Neural cell (in vitro differentiated cells): ENCODE data around the gene ASB18. TPM values are rescaled to one million over a fixed set of nuclear protein-coding genes. Genes with fewer than 3 reads are reported as not detected.

Source experiments
- H2AFZ ChIP-seq: fragments of 200-600, 300-800 bp; sonication (generic), shearing (Covaris generic); 2 replicates; pipeline ENCODE4 v1.6.0; 2014; ENCODE audit warnings: low read depth, mild to moderate bottlenecking, antibody characterized with exemption, low read length, moderate library complexity
- H3F3A ChIP-seq: fragments of 200-600 bp; shearing (Covaris generic); 2 replicates; pipeline ENCODE4 v1.6.1; 2016; ENCODE audit warnings: mild to moderate bottlenecking, moderate library complexity, mixed read lengths, antibody characterized with exemption, low read length; ENCODE audit not compliant: insufficient read depth, poor library complexity, severe bottlenecking
- H3K27ac ChIP-seq: fragments of 200-600, 300-800 bp; sonication (generic), shearing (Covaris generic); 2 replicates; pipeline ENCODE4 v1.5.1; 2014; ENCODE audit warnings: mild to moderate bottlenecking, low read length, moderate library complexity
- H3K27me3 ChIP-seq: fragments of 300-800, 200-600 bp; sonication (generic), shearing (Covaris generic); 2 replicates; pipeline ENCODE4 v1.6.0; 2014; ENCODE audit warnings: mild to moderate bottlenecking, low read depth, low read length, moderate library complexity; ENCODE audit not compliant: insufficient read depth
- H3K36me3 ChIP-seq: fragments of 300-800, 200-600 bp; sonication (generic), shearing (Covaris generic); 2 replicates; pipeline ENCODE4 v1.5.1; 2014; ENCODE audit warnings: mild to moderate bottlenecking, antibody characterized with exemption, low read length, moderate library complexity; ENCODE audit not compliant: insufficient read depth
- H3K4me2 ChIP-seq: fragments of 300-800, 200-600 bp; sonication (generic), shearing (Covaris generic); 2 replicates; pipeline ENCODE4 v1.6.0; 2014; ENCODE audit warnings: mild to moderate bottlenecking, low read length
- H3K4me3 ChIP-seq: fragments of 300-800, 200-600 bp; sonication (generic), shearing (Covaris generic); 2 replicates; pipeline ENCODE4 v1.5.1; 2014; ENCODE audit warnings: mild to moderate bottlenecking, low read length, moderate library complexity
- H3K79me2 ChIP-seq: fragments of 200-600 bp; shearing (Covaris generic); replicated peaks from 2 replicates; pipeline ENCODE4 v1.6.0; 2014; ENCODE audit warnings: mild to moderate bottlenecking, low read length, moderate library complexity; ENCODE audit not compliant: insufficient read depth
- H3K9ac ChIP-seq: fragments of 300-800, 200-600 bp; sonication (generic), shearing (Covaris generic); 2 replicates; pipeline ENCODE4 v1.6.1; 2016; ENCODE audit warnings: mild to moderate bottlenecking, low read length, mixed read lengths
- H3K9me2 ChIP-seq: fragments of 200-600 bp; shearing (Covaris generic); 2 replicates; pipeline ENCODE4 v1.6.1; 2016; ENCODE audit warnings: mild to moderate bottlenecking, low read length, mixed read lengths; ENCODE audit not compliant: insufficient read depth
- H3K9me3 ChIP-seq: fragments of 200-600, 300-800 bp; sonication (generic), shearing (Covaris generic); 2 replicates; pipeline ENCODE4 v1.6.1; 2016; ENCODE audit warnings: mild to moderate bottlenecking, mixed run types, low read length, moderate library complexity, mixed read lengths
- H4K20me1 ChIP-seq: fragments of 200-600 bp; shearing (Covaris generic); 2 replicates; pipeline ENCODE4 v1.6.1; 2016; ENCODE audit warnings: mild to moderate bottlenecking, mixed run types; ENCODE audit not compliant: insufficient read depth
- EP300 ChIP-seq: fragments of 450-650 bp; conservative IDR thresholded peaks from 2 replicates; pipeline ENCODE4 v1.6.1; 2014; ENCODE audit warnings: antibody characterized with exemption, mild to moderate bottlenecking, moderate library complexity; ENCODE audit not compliant: poor library complexity, severe bottlenecking
- EZH2 ChIP-seq: fragments of 200-600, 300-800 bp; shearing (Covaris generic), sonication (generic); IDR thresholded peaks from 2 replicates; pipeline ENCODE4 v1.6.1; 2014; ENCODE audit warnings: antibody characterized with exemption, low read length, borderline replicate concordance, mild to moderate bottlenecking; ENCODE audit not compliant: insufficient read depth, poor library complexity, severe bottlenecking
- MXI1 ChIP-seq: fragments of 450-650 bp; conservative IDR thresholded peaks from 2 replicates; pipeline ENCODE4 v1.6.1; 2014; ENCODE audit warnings: antibody characterized with exemption, mild to moderate bottlenecking; ENCODE audit not compliant: poor library complexity, severe bottlenecking
- POLR2AphosphoS5 ChIP-seq: IDR thresholded peaks from 2 replicates; pipeline ENCODE4 v1.6.1; 2012
- RAD21 ChIP-seq: fragments of 450-650 bp; conservative IDR thresholded peaks from 2 replicates; pipeline ENCODE4 v1.6.1; 2014; ENCODE audit warnings: antibody characterized with exemption, mild to moderate bottlenecking, moderate library complexity
- SMC3 ChIP-seq: fragments of 450-650 bp; conservative IDR thresholded peaks from 2 replicates; pipeline ENCODE4 v1.6.1; 2014; ENCODE audit warnings: antibody characterized with exemption, mild to moderate bottlenecking, moderate library complexity; ENCODE audit not compliant: poor library complexity
- TAF1 ChIP-seq: IDR thresholded peaks from 2 replicates; pipeline ENCODE4 v1.6.1; 2012; ENCODE audit warnings: low read depth
- polyA plus RNA-seq: library from polyadenylated mRNA; depleted of rRNA; stranded (reverse); fragments of >200 nt; gene quantifications from 2 replicates; pipeline ENCODE4 v1.2.3, GENCODE V29; 2014
- TF ChIP-seq, protein P1 (sequence below): fragments of 450-650 bp; IDR thresholded peaks from 2 replicates; pipeline ENCODE4 v1.5.1; 2014; ENCODE audit warnings: antibody characterized with exemption, mild to moderate bottlenecking, moderate library complexity; ENCODE audit not compliant: poor library complexity, severe bottlenecking
- TF ChIP-seq, protein P2 (sequence below): IDR thresholded peaks from 2 replicates; pipeline ENCODE4 v1.6.1; 2012; ENCODE audit warnings: borderline replicate concordance

ASB18 gene
- polyA plus RNA-seq, 1 donor from 2014 or later = not detected

DNA sequence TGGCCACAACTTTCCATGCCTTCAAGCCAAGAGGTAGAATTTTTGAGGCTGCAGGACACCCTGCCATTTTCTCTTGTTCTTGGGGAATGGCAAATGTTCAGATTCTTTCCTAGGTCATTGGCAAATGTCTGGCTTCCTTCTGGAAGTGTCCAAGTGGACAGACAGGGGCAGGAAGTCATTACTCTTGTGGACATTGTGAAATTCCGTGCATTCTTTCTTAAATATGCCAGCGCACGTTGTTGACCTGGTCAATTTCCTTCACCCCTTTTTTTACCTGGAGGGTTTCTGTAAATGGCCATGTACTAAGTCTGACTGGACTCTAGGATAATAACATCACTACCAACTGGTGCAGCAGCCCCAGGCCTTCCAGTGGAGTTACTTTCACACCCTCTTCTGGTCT lies 13.9 kb downstream of the ASB18 start:
- H4K20me1 ChIP-seq = no peaks in the 10 kb centered on the region
- no peaks in the 10 kb centered on the region for H3K9me3 ChIP-seq

DNA sequence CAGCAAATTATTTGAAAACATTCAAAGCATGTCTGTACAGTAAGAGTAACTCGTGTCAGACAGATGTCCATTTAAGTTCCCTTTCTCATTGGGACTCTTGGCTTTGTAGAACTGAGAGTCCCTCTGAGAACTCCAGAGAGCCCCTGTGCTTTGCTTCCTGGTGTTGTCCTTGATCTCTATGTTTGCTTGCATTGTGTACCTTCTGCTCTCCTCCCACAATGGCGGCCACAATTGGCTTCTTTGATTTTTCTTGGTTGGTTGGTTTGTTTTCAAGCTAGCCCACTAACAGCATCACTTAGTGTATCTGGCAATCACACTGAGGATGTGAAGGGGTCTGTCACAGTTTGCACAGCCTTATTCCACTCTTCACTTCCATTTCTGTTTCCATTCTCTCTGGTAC lies 15.1 kb downstream of the ASB18 start:
- H2AFZ ChIP-seq = no peak overlapping the region
- no peaks in the 10 kb centered on the region for H3K36me3 ChIP-seq
- no peak overlapping the region for H3K4me2 ChIP-seq
- H4K20me1 ChIP-seq = no peaks in the 10 kb centered on the region
- TF ChIP-seq POLR2AphosphoS5 = no peak
- no peak for TF ChIP-seq TAF1
- TF ChIP-seq, protein P1, sequence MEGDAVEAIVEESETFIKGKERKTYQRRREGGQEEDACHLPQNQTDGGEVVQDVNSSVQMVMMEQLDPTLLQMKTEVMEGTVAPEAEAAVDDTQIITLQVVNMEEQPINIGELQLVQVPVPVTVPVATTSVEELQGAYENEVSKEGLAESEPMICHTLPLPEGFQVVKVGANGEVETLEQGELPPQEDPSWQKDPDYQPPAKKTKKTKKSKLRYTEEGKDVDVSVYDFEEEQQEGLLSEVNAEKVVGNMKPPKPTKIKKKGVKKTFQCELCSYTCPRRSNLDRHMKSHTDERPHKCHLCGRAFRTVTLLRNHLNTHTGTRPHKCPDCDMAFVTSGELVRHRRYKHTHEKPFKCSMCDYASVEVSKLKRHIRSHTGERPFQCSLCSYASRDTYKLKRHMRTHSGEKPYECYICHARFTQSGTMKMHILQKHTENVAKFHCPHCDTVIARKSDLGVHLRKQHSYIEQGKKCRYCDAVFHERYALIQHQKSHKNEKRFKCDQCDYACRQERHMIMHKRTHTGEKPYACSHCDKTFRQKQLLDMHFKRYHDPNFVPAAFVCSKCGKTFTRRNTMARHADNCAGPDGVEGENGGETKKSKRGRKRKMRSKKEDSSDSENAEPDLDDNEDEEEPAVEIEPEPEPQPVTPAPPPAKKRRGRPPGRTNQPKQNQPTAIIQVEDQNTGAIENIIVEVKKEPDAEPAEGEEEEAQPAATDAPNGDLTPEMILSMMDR = no peak
- TF ChIP-seq RAD21 = no peak
- TF ChIP-seq EZH2 = no peak
- TF ChIP-seq EP300 = no peak
- no peak for TF ChIP-seq SMC3
- TF ChIP-seq, protein P2, sequence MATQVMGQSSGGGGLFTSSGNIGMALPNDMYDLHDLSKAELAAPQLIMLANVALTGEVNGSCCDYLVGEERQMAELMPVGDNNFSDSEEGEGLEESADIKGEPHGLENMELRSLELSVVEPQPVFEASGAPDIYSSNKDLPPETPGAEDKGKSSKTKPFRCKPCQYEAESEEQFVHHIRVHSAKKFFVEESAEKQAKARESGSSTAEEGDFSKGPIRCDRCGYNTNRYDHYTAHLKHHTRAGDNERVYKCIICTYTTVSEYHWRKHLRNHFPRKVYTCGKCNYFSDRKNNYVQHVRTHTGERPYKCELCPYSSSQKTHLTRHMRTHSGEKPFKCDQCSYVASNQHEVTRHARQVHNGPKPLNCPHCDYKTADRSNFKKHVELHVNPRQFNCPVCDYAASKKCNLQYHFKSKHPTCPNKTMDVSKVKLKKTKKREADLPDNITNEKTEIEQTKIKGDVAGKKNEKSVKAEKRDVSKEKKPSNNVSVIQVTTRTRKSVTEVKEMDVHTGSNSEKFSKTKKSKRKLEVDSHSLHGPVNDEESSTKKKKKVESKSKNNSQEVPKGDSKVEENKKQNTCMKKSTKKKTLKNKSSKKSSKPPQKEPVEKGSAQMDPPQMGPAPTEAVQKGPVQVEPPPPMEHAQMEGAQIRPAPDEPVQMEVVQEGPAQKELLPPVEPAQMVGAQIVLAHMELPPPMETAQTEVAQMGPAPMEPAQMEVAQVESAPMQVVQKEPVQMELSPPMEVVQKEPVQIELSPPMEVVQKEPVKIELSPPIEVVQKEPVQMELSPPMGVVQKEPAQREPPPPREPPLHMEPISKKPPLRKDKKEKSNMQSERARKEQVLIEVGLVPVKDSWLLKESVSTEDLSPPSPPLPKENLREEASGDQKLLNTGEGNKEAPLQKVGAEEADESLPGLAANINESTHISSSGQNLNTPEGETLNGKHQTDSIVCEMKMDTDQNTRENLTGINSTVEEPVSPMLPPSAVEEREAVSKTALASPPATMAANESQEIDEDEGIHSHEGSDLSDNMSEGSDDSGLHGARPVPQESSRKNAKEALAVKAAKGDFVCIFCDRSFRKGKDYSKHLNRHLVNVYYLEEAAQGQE = no peak
- TF ChIP-seq MXI1 = no peak
- H3K9ac ChIP-seq = no peak overlapping the region
- H3K27me3 ChIP-seq = no peaks in the 10 kb centered on the region
- no peaks in the 10 kb centered on the region for H3K9me2 ChIP-seq
- no peaks in the 10 kb centered on the region for H3F3A ChIP-seq
- no peaks in the 10 kb centered on the region for H3K9me3 ChIP-seq
- no peak overlapping the region for H3K4me3 ChIP-seq
- H3K27ac ChIP-seq = no peak overlapping the region
- no peaks in the 10 kb centered on the region for H3K79me2 ChIP-seq

More for the DNA sequence above, 13.9 kb downstream of the ASB18 start:
- no peak overlapping the region for H2AFZ ChIP-seq
- TF ChIP-seq, protein P2 = no peak
- TF ChIP-seq RAD21 (no peak), TAF1 (no peak), MXI1 (no peak), POLR2AphosphoS5 (no peak), SMC3 (no peak), EP300 (no peak), EZH2 (no peak)
- TF ChIP-seq, protein P1 = no peak
- H3F3A ChIP-seq = no peaks in the 10 kb centered on the region
- no peak overlapping the region for H3K4me3 ChIP-seq
- no peaks in the 10 kb centered on the region for H3K9me2 ChIP-seq
- no peaks in the 10 kb centered on the region for H3K79me2 ChIP-seq
- H3K27ac ChIP-seq = no peak overlapping the region
- H3K36me3 ChIP-seq = no peaks in the 10 kb centered on the region
- H3K9ac ChIP-seq = no peak overlapping the region
- no peak overlapping the region for H3K4me2 ChIP-seq
- no peaks in the 10 kb centered on the region for H3K27me3 ChIP-seq
